GM12873 (cell line): ENCODE measurements around the gene FNDC1.

Experiments
- TF ChIP-seq, protein P1 (sequence below): IDR thresholded peaks from 2 replicates; pipeline ENCODE4 v1.5.1; 2012; ENCODE audit warnings: low read depth, mild to moderate bottlenecking, moderate library complexity, low read length, control low read depth; ENCODE audit not compliant: insufficient read depth; ENCODE audit errors: missing control alignments

The FNDC1 gene

DNA sequence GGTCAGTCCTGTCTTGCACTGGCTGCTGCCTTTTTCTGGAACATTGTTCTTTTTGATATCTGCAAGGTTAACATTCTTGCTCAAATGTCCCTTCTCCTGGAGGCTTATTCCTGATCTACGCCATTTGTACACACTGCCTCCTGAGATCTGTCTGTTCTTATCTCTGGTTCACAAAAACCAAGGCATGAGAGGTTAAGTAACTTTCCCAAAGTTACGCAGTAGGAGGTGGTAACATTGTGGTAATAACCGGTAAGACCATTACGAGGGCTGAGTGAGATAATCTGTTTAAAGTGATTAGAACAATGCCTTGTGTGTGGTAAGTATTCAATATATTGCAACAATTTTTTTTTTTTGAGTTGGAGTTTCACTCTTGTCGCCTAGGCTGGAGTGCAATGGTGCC is 132.1 kb downstream of the FNDC1 start:
- TF ChIP-seq, protein P1, sequence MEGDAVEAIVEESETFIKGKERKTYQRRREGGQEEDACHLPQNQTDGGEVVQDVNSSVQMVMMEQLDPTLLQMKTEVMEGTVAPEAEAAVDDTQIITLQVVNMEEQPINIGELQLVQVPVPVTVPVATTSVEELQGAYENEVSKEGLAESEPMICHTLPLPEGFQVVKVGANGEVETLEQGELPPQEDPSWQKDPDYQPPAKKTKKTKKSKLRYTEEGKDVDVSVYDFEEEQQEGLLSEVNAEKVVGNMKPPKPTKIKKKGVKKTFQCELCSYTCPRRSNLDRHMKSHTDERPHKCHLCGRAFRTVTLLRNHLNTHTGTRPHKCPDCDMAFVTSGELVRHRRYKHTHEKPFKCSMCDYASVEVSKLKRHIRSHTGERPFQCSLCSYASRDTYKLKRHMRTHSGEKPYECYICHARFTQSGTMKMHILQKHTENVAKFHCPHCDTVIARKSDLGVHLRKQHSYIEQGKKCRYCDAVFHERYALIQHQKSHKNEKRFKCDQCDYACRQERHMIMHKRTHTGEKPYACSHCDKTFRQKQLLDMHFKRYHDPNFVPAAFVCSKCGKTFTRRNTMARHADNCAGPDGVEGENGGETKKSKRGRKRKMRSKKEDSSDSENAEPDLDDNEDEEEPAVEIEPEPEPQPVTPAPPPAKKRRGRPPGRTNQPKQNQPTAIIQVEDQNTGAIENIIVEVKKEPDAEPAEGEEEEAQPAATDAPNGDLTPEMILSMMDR, result no peak

DNA sequence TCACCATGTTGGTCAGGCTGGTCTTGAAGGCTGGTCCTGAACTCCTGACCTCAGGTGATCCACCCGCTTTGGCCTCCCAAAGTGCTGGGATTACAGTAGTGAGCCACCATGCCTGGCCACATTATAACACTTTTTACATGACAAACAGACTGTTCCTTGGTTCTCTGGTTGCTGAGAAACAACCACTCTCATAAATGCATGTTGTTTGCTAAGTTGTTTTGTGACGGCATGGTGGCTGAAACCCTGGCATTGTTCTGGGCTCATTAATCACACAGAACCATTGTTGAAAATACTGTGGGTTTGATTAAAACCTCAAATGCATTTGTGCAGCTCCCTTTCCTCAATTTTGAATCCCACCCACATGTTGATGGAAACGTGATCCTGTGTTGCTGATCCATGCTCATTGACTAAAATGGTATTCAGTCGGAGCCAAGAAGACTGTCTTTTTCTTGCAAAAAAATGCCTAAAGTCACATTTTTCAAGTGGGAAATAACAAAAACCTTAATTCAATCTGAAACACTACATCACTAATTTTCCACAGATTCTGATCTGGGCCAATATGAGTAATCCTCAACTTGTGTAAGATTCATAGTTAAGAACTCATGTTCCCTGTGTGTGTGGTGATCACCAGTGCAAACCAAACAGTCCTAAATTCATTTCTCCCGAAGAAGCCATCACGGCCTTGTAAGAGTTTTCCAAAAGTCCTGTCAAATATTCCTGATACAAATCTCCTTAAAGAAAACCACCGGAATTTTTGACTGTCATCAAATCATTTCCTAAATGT is 132.8 kb downstream of the FNDC1 start:
- TF ChIP-seq, protein P1, result no peak

DNA sequence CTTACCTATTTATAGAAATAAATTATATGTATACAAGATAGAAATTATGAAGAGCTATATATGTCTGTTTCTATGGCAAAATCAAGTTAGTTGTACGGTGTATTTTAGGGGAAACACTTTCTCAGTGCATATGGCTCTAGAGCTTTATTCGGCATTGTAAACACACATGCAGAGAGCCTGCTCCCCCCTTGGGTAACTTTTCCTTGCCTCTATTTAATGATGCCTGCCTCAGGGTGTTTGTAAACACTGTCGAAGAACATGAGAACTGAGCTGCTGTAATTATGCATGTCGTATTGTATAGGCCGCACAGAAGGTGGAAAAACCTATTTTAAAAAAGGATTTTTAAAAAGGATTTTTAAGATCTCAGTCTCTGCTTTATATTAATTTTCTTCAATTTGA is 133.4 kb downstream of the FNDC1 start:
- TF ChIP-seq, protein P1, result no peak

DNA sequence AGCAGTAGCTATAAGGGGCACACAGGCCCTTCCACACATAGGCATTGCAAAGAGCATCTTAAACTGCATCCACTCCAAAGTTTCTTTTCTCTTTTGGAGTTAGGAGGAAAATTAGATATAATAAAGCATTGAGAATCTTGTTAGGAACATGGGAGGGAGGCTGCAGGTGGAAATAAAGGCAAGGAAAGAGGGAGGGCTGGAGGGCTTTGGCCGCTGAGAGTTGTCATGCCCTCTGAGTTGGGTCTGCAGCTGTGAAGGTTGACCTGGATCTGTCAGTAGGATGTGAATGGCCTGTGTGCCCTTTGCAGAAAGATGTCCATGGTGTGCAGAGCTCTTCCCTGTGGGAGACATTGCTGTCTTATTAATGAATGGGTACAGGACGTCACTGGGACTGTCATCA is 134.0 kb downstream of the FNDC1 start:
- TF ChIP-seq, protein P1, result no peak

DNA sequence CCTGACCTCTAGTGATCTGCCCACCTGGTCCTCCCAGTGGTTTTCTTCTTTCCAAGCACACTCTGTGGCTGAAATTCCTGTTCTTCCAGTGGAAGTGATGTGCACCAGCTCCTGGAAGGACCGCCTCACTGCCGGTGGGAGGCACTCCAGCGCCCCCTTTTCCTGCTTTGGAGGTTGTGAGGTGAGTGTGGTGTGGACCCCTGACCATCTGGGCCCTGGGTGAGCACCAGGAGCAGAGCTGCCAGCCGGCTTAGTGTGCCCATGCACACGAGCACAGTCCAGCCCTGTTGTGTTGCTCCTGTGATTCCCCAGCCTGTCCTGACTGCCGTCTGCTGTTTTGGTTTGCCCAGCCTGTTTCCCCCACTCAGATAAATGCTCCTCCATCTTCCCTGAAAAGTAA is 134.6 kb downstream of the FNDC1 start:
- TF ChIP-seq, protein P1, result no peak

DNA sequence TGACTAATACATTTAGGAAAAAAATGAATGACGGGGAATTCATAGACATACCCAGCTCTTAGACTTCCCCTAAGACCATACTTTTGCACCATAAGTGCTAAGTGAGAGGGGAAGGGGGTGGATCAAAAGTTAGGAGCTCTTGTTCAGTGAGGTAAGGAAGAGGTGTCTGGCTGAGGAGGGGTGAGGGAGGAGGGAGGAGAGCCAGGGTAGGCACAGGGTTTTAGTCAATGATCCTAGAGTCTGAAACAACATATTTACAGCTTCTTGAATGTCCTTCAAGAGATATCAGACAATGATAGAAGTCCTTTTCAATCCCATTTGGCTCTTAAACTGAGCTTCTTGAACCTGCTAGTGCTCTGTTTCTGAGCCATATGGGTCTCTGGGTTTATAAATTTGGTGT is 135.4 kb downstream of the FNDC1 start:
- TF ChIP-seq, protein P1, result no peak

DNA sequence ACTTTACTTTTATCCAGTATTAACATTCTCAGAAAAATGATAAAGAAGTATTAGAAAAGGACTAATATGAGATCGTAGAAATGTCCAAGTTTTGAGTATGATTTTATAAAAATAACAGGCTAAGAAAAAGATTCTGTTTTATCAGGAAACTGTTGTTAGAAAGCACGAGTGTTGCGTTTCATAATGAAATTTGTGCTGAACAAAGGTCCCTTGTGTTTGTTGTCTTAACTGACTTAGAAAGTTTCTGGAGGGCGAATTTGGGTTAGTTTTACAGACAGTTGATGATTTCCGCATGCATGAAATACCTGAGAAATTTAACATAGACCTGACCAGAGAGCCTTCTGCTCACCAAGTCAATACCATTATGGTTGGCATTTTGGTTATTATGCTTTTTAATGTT is 136.0 kb downstream of the FNDC1 start:
- TF ChIP-seq, protein P1, result no peak
